ENCODE results near the gene ZBTB17. TPM values are rescaled to one million over a fixed set of nuclear protein-coding genes. Genes with fewer than 3 reads are reported as not detected.

The ZBTB17 gene
- total RNA-seq, 1 experiment from 2014 or later = 17.4 TPM

DNA sequence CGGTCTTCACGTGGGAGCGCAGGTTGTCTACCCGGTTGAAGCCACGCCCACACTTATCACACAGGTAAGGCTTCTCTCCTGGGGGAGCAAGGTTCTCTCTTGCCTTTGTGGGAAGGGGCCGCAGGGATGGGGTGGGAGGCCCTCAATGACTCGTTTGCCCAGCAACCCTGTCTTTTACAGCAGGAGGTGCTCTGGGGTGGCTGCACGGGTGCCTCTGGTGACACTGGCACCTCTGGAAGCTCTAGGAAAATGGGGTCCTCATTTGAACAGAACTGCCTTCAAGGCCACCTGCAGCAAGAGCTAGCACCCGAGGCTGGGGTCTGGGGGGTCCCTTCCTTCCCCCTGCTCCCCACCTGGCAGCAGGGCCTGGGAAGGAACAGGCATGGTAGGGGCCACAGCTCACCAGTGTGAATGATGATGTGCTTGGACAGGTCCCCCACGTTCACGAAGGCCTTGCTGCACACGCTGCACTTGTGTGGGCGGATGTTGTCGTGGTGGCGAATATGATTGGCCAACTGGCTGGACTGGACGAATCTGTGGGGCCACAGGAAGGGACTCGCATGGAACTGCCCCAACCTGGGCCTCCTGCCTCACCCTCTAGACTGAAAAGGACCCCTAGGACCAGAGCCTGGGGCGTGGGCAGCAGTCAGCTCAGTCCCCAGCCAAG lies 33.1 kb downstream of the ZBTB17 start:
- no peak overlapping the region for H3K4me2 ChIP-seq
- CTCF ChIA-PET = no interaction called here
- no peak overlapping the region for H2AFZ ChIP-seq
- H3K9me3 ChIP-seq (ENCODE audit: insufficient read depth, low read depth) = no peaks in the 10 kb centered on the region
- H3K27me3 ChIP-seq (ENCODE audit: insufficient read depth, low read depth) = no peaks in the 10 kb centered on the region
- no peaks in the 10 kb centered on the region for H3K4me1 ChIP-seq (replicated peaks; ENCODE audit: insufficient read depth)
- TF ChIP-seq, protein P1, sequence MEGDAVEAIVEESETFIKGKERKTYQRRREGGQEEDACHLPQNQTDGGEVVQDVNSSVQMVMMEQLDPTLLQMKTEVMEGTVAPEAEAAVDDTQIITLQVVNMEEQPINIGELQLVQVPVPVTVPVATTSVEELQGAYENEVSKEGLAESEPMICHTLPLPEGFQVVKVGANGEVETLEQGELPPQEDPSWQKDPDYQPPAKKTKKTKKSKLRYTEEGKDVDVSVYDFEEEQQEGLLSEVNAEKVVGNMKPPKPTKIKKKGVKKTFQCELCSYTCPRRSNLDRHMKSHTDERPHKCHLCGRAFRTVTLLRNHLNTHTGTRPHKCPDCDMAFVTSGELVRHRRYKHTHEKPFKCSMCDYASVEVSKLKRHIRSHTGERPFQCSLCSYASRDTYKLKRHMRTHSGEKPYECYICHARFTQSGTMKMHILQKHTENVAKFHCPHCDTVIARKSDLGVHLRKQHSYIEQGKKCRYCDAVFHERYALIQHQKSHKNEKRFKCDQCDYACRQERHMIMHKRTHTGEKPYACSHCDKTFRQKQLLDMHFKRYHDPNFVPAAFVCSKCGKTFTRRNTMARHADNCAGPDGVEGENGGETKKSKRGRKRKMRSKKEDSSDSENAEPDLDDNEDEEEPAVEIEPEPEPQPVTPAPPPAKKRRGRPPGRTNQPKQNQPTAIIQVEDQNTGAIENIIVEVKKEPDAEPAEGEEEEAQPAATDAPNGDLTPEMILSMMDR (conservative IDR thresholded peaks at IDR 0.05) = no peak
- TF ChIP-seq EZH2 (IDR thresholded peaks at IDR 0.05; ENCODE audit: low read depth) = no peak
- no peaks in the 10 kb centered on the region for H4K20me1 ChIP-seq (ENCODE audit: insufficient read depth)
- intact Hi-C loops (cut with micrococcal nuclease; ENCODE audit: unreplicated experiment) = no loop called here
- no peaks in the 10 kb centered on the region for H3K9me2 ChIP-seq (ENCODE audit: insufficient read depth)
- H3K36me3 ChIP-seq (ENCODE audit: low read depth) = no peaks in the 10 kb centered on the region
- DNase-seq = no peak
- H3F3A ChIP-seq (ENCODE audit: insufficient read depth, low read depth) = peaks cover 5% of the 10 kb centered on the region; the same call in 1 of the 2 replicates
- no peak overlapping the region for H3K4me3 ChIP-seq
- BruUV-seq (replicated peaks) = no TSS peak
- POLR2A ChIA-PET (ENCODE audit: unreplicated experiment) = no interaction called here
- H3K79me2 ChIP-seq (ENCODE audit: low read depth) = no peaks in the 10 kb centered on the region
- H3K27ac ChIP-seq = no peak overlapping the region

DNA sequence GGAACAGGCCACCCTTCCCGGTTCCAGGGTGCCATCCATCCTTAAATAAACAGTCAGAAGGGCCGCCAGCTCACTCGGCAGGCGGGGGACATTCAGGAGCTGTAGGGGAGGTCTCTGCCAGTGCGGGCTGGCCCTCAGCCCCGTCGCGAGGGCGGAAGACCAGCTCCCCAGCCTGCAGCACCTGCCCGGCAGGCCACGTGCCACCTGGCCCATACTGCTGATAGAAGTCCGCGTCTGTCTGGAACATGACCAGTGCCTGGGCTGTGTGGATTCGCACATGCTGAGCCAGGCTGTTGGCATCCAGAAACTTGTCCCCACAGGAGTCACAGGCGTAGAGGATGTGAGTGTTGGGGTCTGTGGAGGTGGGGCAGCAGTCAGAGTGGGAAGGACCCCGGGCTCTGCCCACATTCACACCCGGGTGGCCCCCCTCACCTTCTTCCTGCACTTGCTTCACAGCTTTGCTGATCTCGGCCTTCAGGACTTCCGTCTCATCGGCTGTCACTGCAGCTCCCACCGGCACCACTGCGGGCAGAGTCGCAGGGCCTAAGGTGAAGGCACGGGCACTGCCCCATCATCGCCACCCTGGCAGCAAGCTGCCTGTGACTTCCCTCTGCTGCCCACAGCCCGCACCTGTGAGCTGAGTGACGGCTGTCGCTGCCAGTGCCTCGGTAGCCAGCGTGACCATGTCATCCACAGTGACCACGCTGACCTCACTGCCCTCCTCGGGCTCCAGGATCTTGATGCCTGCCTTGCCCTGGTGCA lies 33.8 kb downstream of the ZBTB17 start:
- Histone ChIP-seq H3K4me2 (no peak overlapping the region), H3K79me2 (ENCODE audit: low read depth) (no peaks in the 10 kb centered on the region)
- POLR2A ChIA-PET (ENCODE audit: unreplicated experiment) = no interaction called here

DNA sequence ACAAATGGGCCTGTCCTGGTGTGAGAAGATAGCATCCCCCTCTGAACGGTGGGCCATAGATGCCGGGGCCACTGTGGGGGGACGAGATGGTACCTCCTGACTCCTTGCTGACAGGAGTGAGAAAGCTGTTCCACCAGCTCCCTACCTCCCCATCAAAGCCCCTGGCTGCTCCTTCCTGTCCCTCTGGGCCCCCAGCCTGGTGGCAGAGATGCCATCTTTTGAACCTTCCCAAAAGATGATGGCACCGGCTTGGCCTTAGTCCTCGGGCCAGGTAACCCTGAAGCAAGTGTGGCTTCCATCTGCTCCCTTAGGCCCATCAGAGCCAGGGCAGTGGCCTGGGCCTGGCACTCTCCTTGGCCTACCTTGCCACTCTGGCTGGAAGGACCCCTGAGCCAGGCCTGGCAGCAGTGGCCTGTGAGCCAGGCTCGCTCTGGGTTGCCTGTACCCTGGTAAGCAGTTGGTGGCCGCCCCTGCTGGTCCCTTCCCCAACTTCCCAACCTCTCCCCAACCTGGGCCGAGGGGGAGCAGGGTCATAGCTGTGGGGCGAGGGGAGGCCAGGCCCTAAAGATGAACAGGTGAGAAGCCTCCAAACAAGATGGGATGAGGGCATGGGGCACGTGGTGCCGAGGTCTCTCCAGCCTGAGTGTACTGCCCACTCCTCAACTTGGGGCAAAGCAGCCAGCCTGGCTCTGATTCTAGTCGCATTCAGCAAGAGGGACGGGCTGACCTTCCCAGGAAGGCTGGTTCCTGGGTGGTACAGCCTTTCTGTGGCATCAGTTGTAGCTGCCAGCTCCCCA lies 34.7 kb downstream of the ZBTB17 start:
- intact Hi-C loops (cut with micrococcal nuclease; ENCODE audit: unreplicated experiment) = no loop called here
- H3K9me3 ChIP-seq (ENCODE audit: insufficient read depth, low read depth) = no peaks in the 10 kb centered on the region
- no peak overlapping the region for H3K4me3 ChIP-seq
- DNase-seq = no peak
- no peak for TF ChIP-seq EZH2 (IDR thresholded peaks at IDR 0.05; ENCODE audit: low read depth)
- TF ChIP-seq, protein P1 (conservative IDR thresholded peaks at IDR 0.05) = no peak
- CTCF ChIA-PET = no interaction called here
- POLR2A ChIA-PET (ENCODE audit: unreplicated experiment) = no interaction called here
- no peak overlapping the region for H3K27ac ChIP-seq
- H3F3A ChIP-seq (ENCODE audit: insufficient read depth, low read depth) = peaks cover 5% of the 10 kb centered on the region; the same call in 1 of the 2 replicates
- no peaks in the 10 kb centered on the region for H3K79me2 ChIP-seq (ENCODE audit: low read depth)
- H3K36me3 ChIP-seq (ENCODE audit: low read depth) = no peaks in the 10 kb centered on the region
- BruUV-seq (replicated peaks) = no TSS peak
- H3K9me2 ChIP-seq (ENCODE audit: insufficient read depth) = no peaks in the 10 kb centered on the region
- no peak overlapping the region for H3K4me2 ChIP-seq
- no peak overlapping the region for H2AFZ ChIP-seq
- H3K4me1 ChIP-seq (replicated peaks; ENCODE audit: insufficient read depth) = no peaks in the 10 kb centered on the region
- H3K27me3 ChIP-seq (ENCODE audit: insufficient read depth, low read depth) = no peaks in the 10 kb centered on the region
- H4K20me1 ChIP-seq (ENCODE audit: insufficient read depth) = no peaks in the 10 kb centered on the region

More for the DNA sequence above, 33.8 kb downstream of the ZBTB17 start:
- Histone ChIP-seq H3K27me3 (ENCODE audit: insufficient read depth, low read depth) (no peaks in the 10 kb centered on the region), H3K27ac (no peak overlapping the region), H3F3A (ENCODE audit: insufficient read depth, low read depth) (peaks cover 5% of the 10 kb centered on the region; the same call in 1 of the 2 replicates), H2AFZ (no peak overlapping the region), H3K36me3 (ENCODE audit: low read depth) (no peaks in the 10 kb centered on the region), H3K4me1 (replicated peaks; ENCODE audit: insufficient read depth) (no peaks in the 10 kb centered on the region), H4K20me1 (ENCODE audit: insufficient read depth) (no peaks in the 10 kb centered on the region), H3K4me3 (no peak overlapping the region), H3K9me2 (ENCODE audit: insufficient read depth) (no peaks in the 10 kb centered on the region), H3K9me3 (ENCODE audit: insufficient read depth, low read depth) (no peaks in the 10 kb centered on the region)
- DNase-seq = no peak
- no TSS peak for BruUV-seq (replicated peaks)
- CTCF ChIA-PET = no interaction called here
- TF ChIP-seq, protein P1 (conservative IDR thresholded peaks at IDR 0.05) = no peak
- no peak for TF ChIP-seq EZH2 (IDR thresholded peaks at IDR 0.05; ENCODE audit: low read depth)
- intact Hi-C loops (cut with micrococcal nuclease; ENCODE audit: unreplicated experiment) = no loop called here
